IPS-20b (cell line): ENCODE measurements around the gene IQSEC1.

Experiments
- H3K27ac ChIP-seq: one replicate; pipeline ENCODE4 v1.5.1; 2013; ENCODE audit warnings: low read length
- H3K27me3 ChIP-seq: 2 replicates; pipeline ENCODE4 v1.6.1; 2013; ENCODE audit warnings: mild to moderate bottlenecking, low read length, inconsistent platforms; ENCODE audit not compliant: insufficient read depth
- H3K36me3 ChIP-seq: 2 replicates; pipeline ENCODE4 v1.6.1; 2013; ENCODE audit warnings: low read depth, mild to moderate bottlenecking, inconsistent platforms, low read length, moderate library complexity; ENCODE audit not compliant: insufficient read depth
- H3K4me1 ChIP-seq: 2 replicates; pipeline ENCODE4 v1.6.1; 2013; ENCODE audit warnings: mild to moderate bottlenecking, control low read depth, inconsistent platforms, low read length, moderate library complexity; ENCODE audit not compliant: insufficient read depth
- H3K4me3 ChIP-seq: 2 replicates; pipeline ENCODE4 v1.5.1; 2013; ENCODE audit warnings: mild to moderate bottlenecking, low read length, inconsistent platforms
- H3K9ac ChIP-seq: 2 replicates; pipeline ENCODE4 v1.6.1; 2013; ENCODE audit warnings: low read depth, mild to moderate bottlenecking, inconsistent platforms, low read length, moderate library complexity
- H3K9me3 ChIP-seq: 2 replicates; pipeline ENCODE4 v1.6.1; 2013; ENCODE audit warnings: mild to moderate bottlenecking, low read depth, low read length, inconsistent platforms; ENCODE audit not compliant: insufficient read depth

The IQSEC1 gene

DNA sequence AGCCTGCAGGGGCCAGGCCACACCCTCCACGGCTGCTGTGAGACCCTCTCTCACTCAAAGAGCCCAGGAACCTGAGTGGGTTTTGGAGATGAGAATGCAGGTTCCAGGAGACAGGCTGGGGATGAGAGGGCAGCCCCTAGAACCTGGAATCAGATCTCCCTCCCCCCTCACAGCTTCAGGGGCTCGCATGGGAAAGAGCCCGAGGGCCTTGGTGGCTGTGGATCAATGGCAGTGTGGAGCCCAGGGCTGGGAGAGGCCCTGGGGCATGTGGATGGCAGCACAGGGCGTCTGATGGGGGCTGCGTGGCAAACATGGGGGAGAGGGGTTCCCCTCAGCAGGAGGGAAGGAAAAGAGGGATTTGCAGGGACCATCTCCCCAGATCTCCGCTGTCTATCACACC lies 119.0 kb downstream of the IQSEC1 start:
- Histone ChIP-seq H3K9ac (no peak overlapping the region), H3K36me3 (no peaks in the 10 kb centered on the region), H3K27ac (no peak overlapping the region), H3K4me1 (no peaks in the 10 kb centered on the region), H3K27me3 (no peaks in the 10 kb centered on the region), H3K4me3 (no peak overlapping the region), H3K9me3 (no peaks in the 10 kb centered on the region)

DNA sequence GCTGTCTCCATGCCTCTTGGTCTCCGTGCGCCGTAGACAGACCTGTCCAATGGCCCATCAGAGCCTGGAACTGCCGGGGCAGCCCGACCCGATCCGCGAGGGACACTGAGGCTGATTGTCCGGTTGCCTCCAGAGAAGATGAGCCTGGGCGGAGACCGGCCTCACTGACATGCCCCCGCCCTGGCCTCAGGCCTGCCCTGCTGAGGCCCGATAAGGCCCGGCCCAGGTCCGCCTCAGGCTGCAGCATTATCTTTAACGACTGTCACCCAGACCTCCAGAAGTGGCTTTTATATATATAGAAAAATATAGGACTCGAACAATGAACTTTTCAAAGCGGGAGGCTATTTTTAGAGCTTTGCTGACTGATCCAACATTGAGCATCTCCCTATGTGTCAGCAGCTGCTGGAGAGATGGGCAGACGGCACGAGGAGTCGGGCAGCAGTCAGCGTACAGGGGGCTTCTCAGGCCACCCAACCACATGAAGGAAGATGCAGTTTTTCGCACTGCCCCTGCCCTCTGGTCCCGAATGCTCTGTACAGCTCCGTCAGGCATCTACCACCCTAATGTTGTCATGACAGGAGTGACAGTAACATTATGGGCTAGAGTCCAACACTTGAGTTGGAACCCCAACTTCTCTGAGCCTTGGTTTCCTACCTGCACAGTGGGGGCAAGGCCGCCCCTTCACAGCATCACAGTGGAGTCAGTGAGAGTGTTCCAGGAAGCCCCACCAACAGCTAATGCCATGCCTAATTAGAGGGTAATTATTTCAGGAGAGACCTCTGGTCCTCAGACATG lies 119.8 kb downstream of the IQSEC1 start:
- Histone ChIP-seq H3K27ac (no peak overlapping the region), H3K9ac (no peak overlapping the region)

DNA sequence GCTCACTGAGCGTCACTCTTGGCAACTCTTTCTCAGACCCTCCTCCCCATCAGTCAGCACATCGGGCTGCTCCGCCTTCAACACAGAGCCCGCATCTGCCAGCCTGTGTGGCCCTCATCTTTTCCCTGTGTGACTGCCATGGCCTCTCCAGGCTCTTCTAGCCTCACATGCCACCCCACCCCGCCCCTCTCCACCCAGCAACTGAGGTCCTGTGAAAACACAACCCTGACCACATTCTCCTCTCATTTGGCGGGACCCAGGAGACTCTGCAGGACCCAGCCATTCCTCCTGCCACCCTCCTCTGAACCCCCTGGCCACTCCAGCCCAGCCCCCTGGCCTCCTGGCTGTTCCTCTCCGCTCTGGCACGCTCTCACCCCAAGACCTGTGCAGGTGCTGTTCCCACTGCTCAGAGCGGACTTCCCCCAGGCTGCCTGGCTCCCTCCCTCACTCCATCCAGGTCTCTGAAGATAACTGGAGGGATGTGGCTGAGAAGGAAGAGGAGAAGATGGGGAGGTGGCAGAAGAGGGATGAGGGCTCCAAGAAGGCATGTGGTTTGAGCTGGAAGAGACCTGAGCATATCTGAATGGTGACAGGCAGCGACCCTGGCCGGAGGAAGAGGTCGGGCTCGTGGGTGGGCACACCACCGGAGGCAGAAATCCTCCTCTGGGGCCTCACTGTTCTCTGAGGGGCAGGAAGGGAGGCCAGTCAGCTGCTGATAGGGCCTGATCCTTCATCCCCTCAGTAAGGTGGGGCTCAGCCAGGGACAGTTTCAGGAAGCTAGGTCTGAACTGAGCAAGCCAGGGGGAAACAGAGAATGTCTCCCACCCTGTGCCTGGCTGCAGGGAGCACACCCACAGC lies 120.7 kb downstream of the IQSEC1 start:
- Histone ChIP-seq H3K27me3 (no peaks in the 10 kb centered on the region), H3K9ac (no peak overlapping the region), H3K9me3 (no peaks in the 10 kb centered on the region), H3K4me1 (no peaks in the 10 kb centered on the region), H3K4me3 (no peak overlapping the region), H3K27ac (no peak overlapping the region), H3K36me3 (no peaks in the 10 kb centered on the region)

More for the DNA sequence above, 119.8 kb downstream of the IQSEC1 start:
- Histone ChIP-seq H3K27me3 (no peaks in the 10 kb centered on the region), H3K4me3 (no peak overlapping the region), H3K9me3 (no peaks in the 10 kb centered on the region), H3K36me3 (no peaks in the 10 kb centered on the region), H3K4me1 (no peaks in the 10 kb centered on the region)

DNA sequence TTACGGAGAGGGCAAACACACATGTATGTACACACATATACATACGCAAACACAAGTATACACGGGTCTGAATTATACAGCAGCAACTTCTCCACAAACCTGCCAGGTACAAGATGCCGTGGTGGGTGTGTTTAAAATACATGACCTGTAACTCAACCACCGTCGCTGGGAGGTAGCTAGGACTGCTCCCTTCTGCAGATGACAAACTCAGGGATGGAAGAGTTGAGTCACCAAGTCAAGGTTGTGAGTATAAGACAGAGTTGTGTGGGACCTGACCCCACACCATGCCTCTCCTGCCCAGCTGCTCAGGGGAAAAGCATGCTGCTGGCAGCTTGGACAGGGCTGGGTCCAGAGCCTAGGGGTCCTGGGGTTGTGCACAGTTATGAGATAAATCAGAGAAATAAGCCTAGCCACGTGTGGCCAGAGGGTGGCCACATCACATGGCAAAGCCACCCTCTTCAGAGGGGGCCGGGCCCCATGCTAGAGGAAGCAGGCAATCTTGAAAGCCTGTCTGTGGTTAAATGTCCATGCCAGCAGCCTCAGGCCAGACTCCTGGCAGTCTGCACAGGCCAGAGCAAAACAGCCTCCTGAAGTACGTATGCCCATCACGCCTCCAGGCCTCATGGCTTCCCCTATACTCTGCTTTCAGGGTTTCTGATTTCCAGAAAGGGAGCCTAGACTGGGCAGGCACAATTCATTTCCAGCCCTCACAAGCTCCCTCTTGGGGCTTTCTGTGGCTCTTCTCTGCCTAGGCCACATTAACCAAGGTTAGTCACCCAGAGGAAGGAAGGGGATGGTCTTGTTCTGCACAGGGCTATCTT lies 124.1 kb downstream of the IQSEC1 start:
- Histone ChIP-seq H3K9ac (no peak overlapping the region), H3K36me3 (no peaks in the 10 kb centered on the region), H3K27ac (no peak overlapping the region), H3K4me3 (no peak overlapping the region), H3K4me1 (no peaks in the 10 kb centered on the region; the same call in 1 of the 2 replicates), H3K27me3 (no peaks in the 10 kb centered on the region), H3K9me3 (no peaks in the 10 kb centered on the region)

DNA sequence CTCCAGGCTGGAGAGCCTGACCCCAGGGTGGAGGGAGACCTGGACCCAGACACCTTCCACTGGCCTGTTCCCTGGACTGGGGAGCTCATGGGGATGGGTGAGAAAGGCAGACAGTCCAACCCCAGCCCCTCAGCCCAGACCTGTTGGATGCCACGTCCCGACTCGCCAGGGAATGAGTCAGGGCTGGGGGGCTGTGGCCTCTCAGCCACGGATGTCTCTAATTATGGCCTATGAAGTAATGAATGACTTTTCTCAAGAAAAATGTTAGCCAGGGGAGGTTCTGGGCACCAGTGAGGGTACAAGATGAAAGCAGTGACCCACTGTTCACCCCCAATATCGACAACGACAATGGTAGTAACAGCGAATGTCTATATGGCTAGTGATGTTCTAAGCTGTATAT lies 124.9 kb downstream of the IQSEC1 start:
- Histone ChIP-seq H3K27ac (no peak overlapping the region), H3K36me3 (no peaks in the 10 kb centered on the region), H3K9ac (no peak overlapping the region), H3K4me3 (no peak overlapping the region), H3K4me1 (no peaks in the 10 kb centered on the region; the same call in 1 of the 2 replicates), H3K9me3 (no peaks in the 10 kb centered on the region), H3K27me3 (no peaks in the 10 kb centered on the region)

DNA sequence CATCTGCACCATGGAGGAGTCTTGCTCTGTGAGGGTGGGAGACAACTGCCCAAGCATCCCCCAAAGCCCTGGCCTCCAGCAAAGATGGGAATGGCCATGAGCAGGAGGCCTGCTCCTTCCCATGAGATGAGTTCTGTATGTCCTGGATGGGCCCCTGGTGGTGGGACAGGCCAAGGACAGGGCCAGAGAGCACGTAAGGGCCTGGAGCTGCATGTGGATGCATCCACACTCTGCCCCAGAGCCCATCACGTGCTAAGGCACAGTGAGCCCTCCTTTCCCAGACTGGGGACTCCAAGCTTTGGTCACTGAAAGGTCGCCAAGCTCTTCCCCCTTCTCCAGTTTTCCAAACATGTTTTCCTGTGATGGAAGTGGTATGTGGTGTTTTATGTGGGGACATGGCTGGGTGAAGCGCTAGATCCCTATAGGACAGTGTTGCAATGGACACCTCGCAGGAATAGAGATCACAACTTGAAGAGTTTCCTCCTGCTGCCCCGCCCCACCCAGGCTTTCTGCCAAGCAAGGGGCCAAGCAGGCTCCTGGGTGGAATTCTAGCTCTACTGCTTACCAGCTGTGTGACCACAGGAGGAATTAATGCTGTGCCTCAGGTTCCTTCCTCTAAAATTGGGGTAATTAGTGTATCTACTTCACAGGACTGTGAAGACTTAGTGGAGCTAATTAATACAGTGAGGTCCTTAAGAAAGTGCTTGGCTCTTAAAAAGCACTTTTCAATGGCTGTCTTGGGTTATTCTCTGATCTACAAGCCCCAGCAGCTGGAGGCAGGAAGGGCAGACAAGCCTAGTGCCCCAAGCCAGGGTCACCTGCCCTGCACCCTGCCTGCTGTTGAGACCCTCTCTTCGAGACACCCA lies 125.5 kb downstream of the IQSEC1 start:
- Histone ChIP-seq H3K27ac (no peak overlapping the region), H3K9ac (no peak overlapping the region), H3K27me3 (no peaks in the 10 kb centered on the region), H3K4me1 (no peaks in the 10 kb centered on the region; the same call in 1 of the 2 replicates), H3K9me3 (no peaks in the 10 kb centered on the region), H3K36me3 (no peaks in the 10 kb centered on the region), H3K4me3 (no peak overlapping the region)

DNA sequence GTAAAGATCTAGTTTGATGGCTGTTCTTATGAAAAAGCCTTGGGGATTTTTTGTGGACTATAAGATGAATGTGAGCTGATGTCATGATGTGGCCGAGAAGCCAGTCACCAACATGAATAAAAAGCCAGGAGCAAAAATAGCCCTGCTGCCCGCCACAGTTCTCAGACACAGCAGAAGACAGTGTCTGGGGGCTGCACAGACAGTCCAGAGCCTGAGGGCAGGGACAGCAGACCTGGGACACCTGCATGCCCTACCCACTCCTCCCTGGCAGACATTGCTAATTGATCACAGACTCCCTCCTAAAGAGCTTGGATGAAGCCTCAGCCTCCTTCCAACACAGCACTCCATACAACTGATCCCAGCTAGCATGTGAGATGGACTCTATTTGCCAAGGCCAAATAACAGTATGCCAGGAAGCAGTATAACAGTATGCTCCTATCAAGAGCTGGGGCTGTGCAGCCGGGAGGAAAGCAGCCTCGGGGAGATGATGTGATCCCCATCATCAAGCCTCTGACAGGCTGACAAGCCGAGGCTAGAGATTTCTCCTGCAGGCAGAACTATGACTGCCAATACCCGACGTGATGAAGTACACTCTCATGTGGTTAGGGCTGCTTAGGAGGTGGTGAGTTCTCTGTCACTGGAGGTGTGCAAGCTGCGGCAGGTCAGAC lies 126.4 kb downstream of the IQSEC1 start:
- Histone ChIP-seq H3K27ac (no peak overlapping the region), H3K9ac (no peak overlapping the region), H3K4me1 (no peaks in the 10 kb centered on the region; the same call in 1 of the 2 replicates), H3K4me3 (no peak overlapping the region), H3K9me3 (no peaks in the 10 kb centered on the region), H3K36me3 (no peaks in the 10 kb centered on the region), H3K27me3 (no peaks in the 10 kb centered on the region)

DNA sequence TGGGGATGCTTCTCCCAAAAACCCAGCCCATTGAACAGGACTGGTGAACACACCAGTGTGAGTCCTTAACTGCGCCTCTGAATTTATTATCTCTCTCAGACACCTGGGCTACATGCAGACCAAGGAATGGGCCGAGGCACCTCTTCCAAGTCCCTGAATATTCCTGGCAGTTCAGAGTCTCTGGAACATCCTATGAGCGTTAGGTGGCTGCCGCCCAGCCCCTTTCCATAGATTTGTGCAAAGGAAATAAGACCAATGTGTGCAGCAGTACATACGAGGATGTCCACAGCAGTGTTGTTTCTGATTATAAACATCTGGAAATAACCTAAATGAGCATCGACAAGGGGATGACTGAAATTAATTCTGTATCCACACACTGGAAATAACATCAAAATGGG lies 127.0 kb downstream of the IQSEC1 start:
- Histone ChIP-seq H3K4me1 (no peaks in the 10 kb centered on the region; the same call in 1 of the 2 replicates), H3K4me3 (no peak overlapping the region), H3K27me3 (no peaks in the 10 kb centered on the region), H3K36me3 (no peaks in the 10 kb centered on the region), H3K9ac (no peak overlapping the region; the same call in 1 of the 2 replicates), H3K27ac (no peak overlapping the region), H3K9me3 (no peaks in the 10 kb centered on the region)

DNA sequence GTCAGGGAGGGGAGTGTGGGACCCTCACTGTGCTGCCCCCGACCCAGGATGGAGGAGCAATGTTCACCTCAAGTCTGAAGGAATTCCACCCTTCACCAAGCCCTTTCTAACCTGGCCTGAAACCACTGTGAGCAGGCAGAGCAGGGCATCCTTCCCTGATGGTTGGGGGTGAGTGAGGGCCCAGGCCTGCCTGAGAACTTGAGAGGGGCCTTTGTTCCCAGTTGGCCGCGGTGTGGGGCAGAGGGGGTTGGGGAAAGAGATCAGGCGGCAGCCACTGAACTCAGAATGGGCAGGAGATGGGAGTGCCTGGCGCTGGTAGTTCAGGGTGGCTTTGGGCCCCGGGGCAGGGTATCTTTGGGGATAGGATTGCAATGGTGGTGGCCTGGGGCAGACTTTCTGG lies 128.4 kb downstream of the IQSEC1 start:
- no peaks in the 10 kb centered on the region; the same call in 1 of the 2 replicates for H3K4me1 ChIP-seq

DNA sequence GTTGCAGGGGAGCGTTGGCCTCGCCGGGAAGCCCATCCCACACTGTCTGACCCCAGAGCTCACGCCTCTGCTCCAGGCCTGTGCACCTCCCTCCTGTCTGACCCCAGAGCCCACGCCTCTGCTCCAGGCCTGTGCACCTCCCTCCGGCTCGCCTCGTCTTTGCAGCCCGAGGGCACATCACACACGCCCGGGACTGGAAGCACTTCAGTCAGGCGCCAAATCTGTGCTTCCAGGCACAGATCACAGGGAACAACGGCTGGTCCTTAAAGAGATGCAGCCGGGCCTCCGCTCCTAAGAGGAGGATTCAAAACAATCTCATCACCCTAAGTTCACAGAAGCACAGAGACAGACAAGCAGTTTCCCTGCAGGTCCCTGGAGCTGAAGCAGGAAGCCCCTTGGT lies 128.8 kb downstream of the IQSEC1 start:
- Histone ChIP-seq H3K4me3 (no peak overlapping the region), H3K9me3 (no peaks in the 10 kb centered on the region), H3K27ac (no peak overlapping the region), H3K27me3 (no peaks in the 10 kb centered on the region), H3K9ac (peak overlapping the region; percentile 61), H3K4me1 (no peaks in the 10 kb centered on the region; the same call in 1 of the 2 replicates), H3K36me3 (0 out of 2 replicates have a peak, but pooled peaks cover 6% of the 10 kb centered on the region)

More for the DNA sequence above, 128.4 kb downstream of the IQSEC1 start:
- no peaks in the 10 kb centered on the region for H3K9me3 ChIP-seq
- H3K4me3 ChIP-seq = no peak overlapping the region
- H3K27ac ChIP-seq = no peak overlapping the region
- H3K9ac ChIP-seq = peak overlapping the region; percentile 61
- H3K36me3 ChIP-seq = 0 out of 2 replicates have a peak, but pooled peaks cover 6% of the 10 kb centered on the region
- H3K27me3 ChIP-seq = no peaks in the 10 kb centered on the region
